B cell (primary cell): ENCODE measurements around the gene TENT5C. TPM values are rescaled to one million over a fixed set of nuclear protein-coding genes. Genes with fewer than 3 reads are reported as not detected.

Experiments used
- ATAC-seq: fragments of 200-7000 bp; cut with Tn5 transposase; one replicate; pipeline ENCODE4 v1.10.0; 2021; ENCODE audit warnings: low read depth, mild to moderate bottlenecking, moderate number of reproducible peaks, moderate library complexity
- CTCF ChIA-PET: fragments of 350-600 bp; sonication (Branson Sonifier 250); formaldehyde crosslinking; loops from one replicate; lab custom pipeline; 2021; ENCODE audit warnings: antibody characterized with exemption, inconsistent platforms; lab: Charles Lee
- POLR2A ChIA-PET: fragments of 350-600 bp; sonication (Branson Sonifier 250); formaldehyde crosslinking; loops from one replicate; lab custom pipeline; 2021; ENCODE audit warnings: antibody characterized with exemption; lab: Charles Lee
- DNase-seq: peaks from one replicate; pipeline ENCODE4 v3.0.0; 2013
- H2AFZ ChIP-seq: 2 replicates; pipeline ENCODE4 v1.6.1; 2012; ENCODE audit warnings: mild to moderate bottlenecking, low read depth, low read length; ENCODE audit not compliant: insufficient read depth, poor library complexity, severe bottlenecking
- H3K27ac ChIP-seq, 2 donors: 1 replicate in 1 of 2; 2 replicates in 1 of 2; pipeline ENCODE4 v1.5.1; 2012 to 2013; ENCODE audit warnings: low read length in 2 of 2, mild to moderate bottlenecking in 2 of 2, moderate library complexity in 1 of 2
- H3K27me3 ChIP-seq, 4 experiments: fragments of 200-600 bp in 1 of 4; sonication (generic) in 1 of 4; replicated peaks in 1 of 4; 1 replicate in 2 of 4; 2 replicates in 2 of 4; pipeline versions ENCODE4 v1.6.1 to v1.7.0; 2013 to 2016; ENCODE audit warnings: low read length in 3 of 4, mild to moderate bottlenecking in 2 of 4, mixed read lengths in 1 of 4, moderate library complexity in 1 of 4; ENCODE audit not compliant: insufficient read depth in 4 of 4, control insufficient read depth in 3 of 4; ENCODE audit errors: control extremely low read depth in 1 of 4
- H3K36me3 ChIP-seq, 2 experiments: replicated peaks in 1 of 2; 1 replicate in 1 of 2; 2 replicates in 1 of 2; pipeline versions ENCODE4 v1.6.1 to v1.7.1; 2013; ENCODE audit warnings: low read length in 1 of 2; ENCODE audit not compliant: insufficient read depth in 2 of 2, control insufficient read depth in 1 of 2; ENCODE audit errors: control extremely low read depth in 1 of 2, extremely low read depth in 1 of 2
- H3K4me1 ChIP-seq, 2 donors: fragments of 200-600 bp in 1 of 2; sonication (generic) in 1 of 2; 1 replicate in 1 of 2; 2 replicates in 1 of 2; pipeline versions ENCODE4 v1.5.1 to v1.6.1; 2013 to 2017; ENCODE audit warnings: low read length in 2 of 2; ENCODE audit not compliant: control insufficient read depth in 2 of 2, insufficient read depth in 2 of 2
- H3K4me2 ChIP-seq: replicated peaks from 2 replicates; pipeline ENCODE3; 2012; ENCODE audit warnings: mild to moderate bottlenecking, low read depth, low read length; ENCODE audit not compliant: poor library complexity, severe bottlenecking
- H3K4me3 ChIP-seq, 5 experiments: fragments of 200-600 bp in 1 of 5; sonication (generic) in 1 of 5; 1 replicate in 3 of 5; 2 replicates in 2 of 5; pipeline versions ENCODE4 v1.5.1 to v1.7.0; 2011 to 2016; ENCODE audit warnings: low read length in 4 of 5, mild to moderate bottlenecking in 4 of 5, low read depth in 2 of 5, control low read depth in 1 of 5, moderate library complexity in 1 of 5; ENCODE audit not compliant: insufficient read depth in 1 of 5; ENCODE audit errors: control extremely low read depth in 1 of 5, extremely low read depth in 1 of 5
- H3K79me2 ChIP-seq: fragments of 200-600 bp; sonication (generic); one replicate; pipeline ENCODE4 v1.6.0; 2016; ENCODE audit warnings: low read length; ENCODE audit not compliant: control insufficient read depth, insufficient read depth
- H3K9ac ChIP-seq: fragments of 200-600 bp; sonication (generic); 2 replicates; pipeline ENCODE4 v1.6.1; 2017; ENCODE audit warnings: mild to moderate bottlenecking, low read length, moderate library complexity
- H3K9me3 ChIP-seq, 3 donors: one replicate each; pipeline versions ENCODE4 v1.6.1 to v1.7.1; 2013; ENCODE audit warnings: low read length in 2 of 3; ENCODE audit not compliant: control insufficient read depth in 2 of 3, insufficient read depth in 1 of 3; ENCODE audit errors: control extremely low read depth in 1 of 3
- H4K20me1 ChIP-seq: 2 replicates; pipeline ENCODE4 v1.6.0; 2012; ENCODE audit warnings: mild to moderate bottlenecking, low read length; ENCODE audit not compliant: insufficient read depth, control insufficient read depth, poor library complexity, severe bottlenecking
- H3K27ac Mint-ChIP-seq: one replicate; pipeline ENCODE4 v1.8.0; 2021; ENCODE audit warnings: mixed read lengths
- H3K27me3 Mint-ChIP-seq: one replicate; pipeline ENCODE4 v1.8.0; 2021; ENCODE audit warnings: mixed read lengths
- H3K4me1 Mint-ChIP-seq: one replicate; pipeline ENCODE4 v1.8.0; 2021; ENCODE audit warnings: mixed read lengths
- H3K4me3 Mint-ChIP-seq: one replicate; pipeline ENCODE4 v1.8.0; 2021; ENCODE audit warnings: mixed read lengths
- H3K9me3 Mint-ChIP-seq: one replicate; pipeline ENCODE4 v1.8.0; 2022; ENCODE audit warnings: mixed read lengths; ENCODE audit not compliant: insufficient read depth
- EZH2 ChIP-seq: IDR thresholded peaks from 2 replicates; pipeline ENCODE4 v1.6.1; 2012; ENCODE audit warnings: borderline replicate concordance, low read depth, mild to moderate bottlenecking, moderate library complexity, low read length; ENCODE audit not compliant: insufficient read depth, poor library complexity, severe bottlenecking
- WGBS: methylation state at CpG from one replicate; pipeline ENCODE4 v1.1.5; 2013; ENCODE audit warnings: missing lambda C conversion rate; ENCODE audit not compliant: insufficient coverage; 5-methylcytosine and 5-hydroxymethylcytosine counted together
- intact Hi-C: fragments of 100-400 bp; cut with micrococcal nuclease; formaldehyde crosslinking; loops from one replicate; pipeline ENCODE4 v1.10.0; 2022
- polyA plus RNA-seq: library from polyadenylated mRNA; depleted of rRNA; stranded (reverse); fragments of >200 nt; gene quantifications from 2 replicates; pipeline ENCODE4 v1.2.3, GENCODE V29; 2012
- total RNA-seq, 2 donors: library from RNA; stranded (reverse); fragments of 120-200 nt in 1 of 2; gene quantifications; 1 replicate in 1 of 2; 2 replicates in 1 of 2; pipeline versions ENCODE4 v1.2.3 to v1.2.4, GENCODE V29; 2013 to 2022
- TF ChIP-seq, protein P1 (sequence below): fragments of 200-600 bp; IDR thresholded peaks from one replicate; pipeline ENCODE4 v1.8.0; 2022; ENCODE audit warnings: antibody characterized with exemption, mild to moderate bottlenecking

TENT5C gene
- total and polyA plus RNA-seq, 2 donors (not counting 1 experiment from before 2014, with no cell fraction given): 65.4 to 112 TPM

DNA sequence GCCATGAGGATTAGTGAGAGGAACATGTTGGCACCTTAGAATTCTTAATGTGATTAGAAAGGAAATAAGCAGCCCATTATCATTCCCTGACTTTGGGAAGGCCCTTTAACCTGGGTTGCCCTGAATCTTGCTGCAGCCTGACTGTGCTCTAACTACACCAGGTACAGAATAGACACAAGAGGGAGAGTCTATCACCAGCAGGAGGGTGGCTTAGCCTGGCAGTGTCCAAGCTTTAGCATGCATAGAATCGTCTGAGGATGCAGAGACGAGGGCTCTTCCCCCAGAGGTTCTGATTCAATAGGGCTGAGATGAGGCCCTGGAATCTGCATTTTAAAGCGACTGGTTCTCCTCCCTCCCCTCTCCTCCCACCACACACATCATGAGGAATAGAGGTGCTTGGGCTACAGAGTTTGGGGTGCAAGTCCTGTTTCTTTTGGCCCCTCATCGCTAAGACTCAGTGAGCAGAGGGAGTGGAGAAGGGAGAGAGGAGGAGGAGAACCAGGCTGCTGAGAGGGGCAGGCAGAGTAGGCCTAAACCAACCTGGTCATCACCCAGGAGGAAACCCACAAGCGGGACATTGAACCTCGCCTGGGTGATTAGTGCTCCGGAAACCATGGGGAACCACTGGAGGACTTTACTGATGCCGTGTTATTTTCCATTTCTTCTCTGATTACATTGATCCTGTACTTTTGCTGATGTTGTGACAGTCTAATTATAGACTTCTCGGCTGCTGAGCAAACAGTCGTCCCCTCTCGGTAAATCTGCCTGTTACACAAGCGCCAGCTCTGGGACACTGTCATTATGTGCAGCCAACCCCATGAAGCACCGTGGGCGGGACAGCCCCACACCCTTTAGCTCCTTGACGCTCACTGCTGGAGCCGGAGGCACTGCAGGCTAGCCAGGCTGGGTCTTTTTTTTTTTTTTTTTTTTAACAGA lies 6.3 kb upstream of the TENT5C start:
- no peak overlapping the region for H3K27ac Mint-ChIP-seq
- ATAC-seq (no peak), DNase-seq (no peak)
- peaks cover 12 to 21% of the 10 kb centered on the region in 2 donors for H3K4me1 ChIP-seq
- H3K4me1 Mint-ChIP-seq: peaks cover 23% of the 10 kb centered on the region
- no peak overlapping the region for H2AFZ ChIP-seq
- peaks cover 0 to 3% (median 0%) of the 10 kb centered on the region in 4 experiments for H3K27me3 ChIP-seq
- TF ChIP-seq, protein P1, sequence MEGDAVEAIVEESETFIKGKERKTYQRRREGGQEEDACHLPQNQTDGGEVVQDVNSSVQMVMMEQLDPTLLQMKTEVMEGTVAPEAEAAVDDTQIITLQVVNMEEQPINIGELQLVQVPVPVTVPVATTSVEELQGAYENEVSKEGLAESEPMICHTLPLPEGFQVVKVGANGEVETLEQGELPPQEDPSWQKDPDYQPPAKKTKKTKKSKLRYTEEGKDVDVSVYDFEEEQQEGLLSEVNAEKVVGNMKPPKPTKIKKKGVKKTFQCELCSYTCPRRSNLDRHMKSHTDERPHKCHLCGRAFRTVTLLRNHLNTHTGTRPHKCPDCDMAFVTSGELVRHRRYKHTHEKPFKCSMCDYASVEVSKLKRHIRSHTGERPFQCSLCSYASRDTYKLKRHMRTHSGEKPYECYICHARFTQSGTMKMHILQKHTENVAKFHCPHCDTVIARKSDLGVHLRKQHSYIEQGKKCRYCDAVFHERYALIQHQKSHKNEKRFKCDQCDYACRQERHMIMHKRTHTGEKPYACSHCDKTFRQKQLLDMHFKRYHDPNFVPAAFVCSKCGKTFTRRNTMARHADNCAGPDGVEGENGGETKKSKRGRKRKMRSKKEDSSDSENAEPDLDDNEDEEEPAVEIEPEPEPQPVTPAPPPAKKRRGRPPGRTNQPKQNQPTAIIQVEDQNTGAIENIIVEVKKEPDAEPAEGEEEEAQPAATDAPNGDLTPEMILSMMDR: no peak
- TF ChIP-seq EZH2: no peak
- ChIA-PET POLR2A (interaction anchor here (1.0 kb wide), 1 partner anchor 66 kb away, joined by 9 read pairs; no protein-coding TSS in a partner anchor), CTCF (interaction anchor here (1.4 to 1.6 kb wide), 2 partner anchors 63 to 65 kb away, joined by 5 to 8 read pairs; no protein-coding TSS in a partner anchor)
- H3K79me2 ChIP-seq: peaks cover 6% of the 10 kb centered on the region
- no peak overlapping the region for H3K27ac ChIP-seq
- H3K36me3 ChIP-seq: no peaks in the 10 kb centered on the region
- no peaks in the 10 kb centered on the region for H3K9me3 ChIP-seq
- WGBS: 93% methylated on average over 11 of the region's 16 CpGs
- H3K4me2 ChIP-seq: no peak overlapping the region
- intact Hi-C loops: loop anchor here (10.0 kb wide), 1 partner anchor 1225 kb away; the partner anchor contains the start of gene ATP1A1
- H3K9ac ChIP-seq: no peak overlapping the region
- peaks cover 6% of the 10 kb centered on the region for H3K27me3 Mint-ChIP-seq
- no peaks in the 10 kb centered on the region for H4K20me1 ChIP-seq
- no peak overlapping the region for H3K4me3 Mint-ChIP-seq
- no peaks in the 10 kb centered on the region for H3K9me3 Mint-ChIP-seq
- no peak overlapping the region for H3K4me3 ChIP-seq
